ENCODE results near the gene S100A8.
A peak's percentile ranks its signal among the peaks of the same experiment; 100 is the strongest.
"Not testable (repeated sequence)": the region's sequence is repeated elsewhere in the genome, so short reads cannot be mapped to it uniquely, and the experiment has no call there.

The S100A8 gene

GRCh38 chr1:153415850-153416570 lies 25.1 kb upstream of the S100A8 start, which contains the start of gene S100A7A:
TSS of gene S100A7A (plus strand) at chr1:153416520. CDS start at chr1:153418083, 1,563 bp downstream.
- no peak for DNase-seq

- not testable (repeated sequence) for DNase-seq
These were observed 23.1 kb upstream of the S100A8 start for GRCh38 chr1:153413961-153414360.

GRCh38 chr1:153407274-153407673 lies 16.4 kb upstream of the S100A8 start:
- not testable (repeated sequence) for DNase-seq

DNA sequence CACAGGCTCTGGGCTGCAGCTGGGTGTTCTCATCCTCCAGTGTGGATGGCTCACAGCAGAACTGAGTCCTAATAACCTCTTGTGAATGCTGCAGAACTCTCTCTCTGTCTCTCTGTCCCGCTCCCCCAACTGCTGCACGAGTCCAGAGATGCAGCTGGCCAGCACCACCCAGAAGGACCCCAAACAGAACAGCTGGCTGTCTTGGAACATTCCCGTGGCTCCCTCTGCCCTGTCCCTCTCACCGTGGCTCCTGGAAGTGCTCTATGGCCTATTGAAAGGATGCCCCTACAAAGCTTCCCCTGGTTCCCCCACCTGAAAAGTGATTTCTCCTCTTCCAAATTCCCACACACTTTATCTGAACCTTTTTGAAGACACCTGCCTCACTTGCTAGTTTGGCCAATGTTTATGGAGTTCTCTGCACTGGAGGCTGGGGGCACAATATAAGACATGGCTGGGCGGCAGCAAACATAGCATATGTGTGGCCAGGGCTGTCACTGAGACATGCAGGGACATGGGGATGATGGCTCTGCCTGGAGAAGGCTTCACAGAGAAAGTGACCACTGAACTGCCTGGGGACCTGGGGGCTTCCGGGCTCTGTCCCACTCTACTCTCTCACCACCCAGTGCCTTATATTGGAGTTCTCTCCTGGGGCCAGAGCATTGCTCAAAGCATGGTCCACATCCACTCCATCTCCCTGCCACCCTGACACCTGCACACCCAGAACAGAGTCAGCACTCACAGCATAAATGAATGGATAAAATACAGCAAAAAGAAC lies 15.1 kb upstream of the S100A8 start:
- DNase-seq, result not testable (repeated sequence)

- no peak for DNase-seq
These were observed 13.9 kb upstream of the S100A8 start for GRCh38 chr1:153404768-153405167.

- no peak for DNase-seq
These were observed 13.3 kb upstream of the S100A8 start for GRCh38 chr1:153404086-153404635.

DNA sequence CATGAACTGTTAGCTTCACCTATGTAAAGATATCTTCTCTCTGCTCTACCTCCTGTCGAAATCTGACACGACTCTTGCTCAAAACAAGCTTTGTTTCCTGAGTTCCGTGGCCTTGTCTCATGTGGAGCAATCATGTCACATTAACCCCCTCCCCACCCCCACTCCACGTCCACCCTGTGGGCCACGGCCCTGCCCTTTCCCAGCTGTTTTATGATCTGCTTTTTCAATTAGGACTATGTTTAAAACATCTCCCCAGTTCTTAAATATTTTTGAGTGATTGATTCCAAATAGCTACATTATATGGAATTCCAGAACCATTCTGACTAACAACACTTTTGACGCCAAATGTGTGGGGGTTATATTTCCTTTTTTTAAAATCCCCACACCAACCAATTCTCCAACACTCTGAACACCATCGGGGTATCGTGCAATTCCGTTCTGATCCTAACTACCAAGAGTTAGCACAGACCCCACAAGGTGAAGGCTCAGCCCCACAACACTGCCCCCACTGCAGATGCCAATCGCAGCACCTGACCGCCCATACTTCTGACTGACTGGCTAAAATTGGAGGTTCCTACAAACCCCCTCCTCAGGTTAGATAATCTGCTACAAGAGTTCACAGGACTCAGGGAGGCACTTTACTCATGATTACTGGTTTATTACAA lies 12.7 kb upstream of the S100A8 start:
- no peak for DNase-seq

- no peak for DNase-seq
These were observed 11.4 kb upstream of the S100A8 start for GRCh38 chr1:153402226-153402625.

DNA sequence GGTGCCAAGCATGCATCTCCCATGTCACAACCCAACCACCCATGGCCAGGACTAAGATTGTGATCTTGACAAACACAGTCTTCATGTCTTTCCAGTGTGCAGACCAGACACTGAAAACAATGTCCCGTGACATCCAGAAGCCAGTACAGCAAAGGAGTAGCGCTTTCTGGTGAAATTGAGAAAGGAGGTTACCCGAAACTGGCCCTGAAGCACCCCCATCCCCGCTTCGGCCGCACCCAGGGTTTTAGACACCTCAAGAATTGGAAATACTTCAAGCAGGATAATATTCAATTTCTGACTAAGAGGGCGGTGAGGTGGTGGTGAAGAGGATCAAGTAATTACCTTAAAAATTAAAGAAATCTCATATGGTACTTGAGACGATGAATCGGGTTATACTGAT lies 10.6 kb upstream of the S100A8 start:
- no peak for DNase-seq

DNA sequence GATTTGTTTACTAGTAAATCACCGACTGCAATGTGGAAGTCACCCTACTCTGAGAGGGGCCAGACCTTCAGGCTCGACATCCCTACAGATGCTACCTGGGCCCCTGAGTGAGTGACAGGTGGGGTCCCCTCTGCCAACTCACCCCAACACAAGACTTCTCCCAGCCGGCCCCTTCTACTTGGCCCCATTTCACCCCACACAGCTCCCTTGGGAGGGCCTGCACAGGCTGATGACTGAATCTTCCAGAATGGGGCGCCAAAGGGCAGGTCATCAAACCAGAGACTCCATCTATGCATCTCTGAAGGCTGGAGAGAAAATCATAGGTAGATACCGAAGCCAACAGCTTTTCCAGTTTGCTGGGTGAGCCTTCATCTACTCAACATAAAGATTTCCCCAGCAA lies 9.4 kb upstream of the S100A8 start:
- no peak for DNase-seq

GRCh38 chr1:153399401-153400055 lies 8.7 kb upstream of the S100A8 start:
- DNase-seq, result no peak

- DNase-seq, result no peak
These were observed 7.2 kb upstream of the S100A8 start for GRCh38 chr1:153397924-153398651.

GRCh38 chr1:153397051-153397923 lies 6.4 kb upstream of the S100A8 start:
- peak; percentile 78 for DNase-seq

- DNase-seq, result no peak
These were observed 5.6 kb upstream of the S100A8 start for GRCh38 chr1:153396461-153396860.

DNA sequence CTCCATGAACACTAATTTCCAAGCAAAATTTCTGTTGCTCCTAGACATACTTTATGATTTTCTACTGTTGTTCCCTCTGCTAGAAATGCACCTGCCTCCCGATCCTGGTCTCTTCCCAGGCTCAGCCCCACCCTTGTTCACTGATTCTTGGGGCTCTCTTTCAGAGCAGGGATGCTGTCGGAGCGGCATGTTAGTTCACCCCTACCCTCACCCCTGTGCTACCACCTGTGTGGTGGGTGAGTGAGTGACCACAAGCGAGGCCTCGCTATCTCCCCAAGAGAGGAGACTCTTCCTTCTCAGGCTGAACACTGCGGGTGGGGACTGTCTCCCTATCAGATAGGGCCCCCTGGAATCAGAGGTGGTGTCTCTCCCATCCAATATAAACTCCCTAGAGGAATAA lies 4.9 kb upstream of the S100A8 start:
- no peak for DNase-seq

- no peak for DNase-seq
These were observed 4.3 kb upstream of the S100A8 start for GRCh38 chr1:153395136-153395685.

GRCh38 chr1:153394391-153394790 lies 3.5 kb upstream of the S100A8 start:
- no peak for DNase-seq

DNA sequence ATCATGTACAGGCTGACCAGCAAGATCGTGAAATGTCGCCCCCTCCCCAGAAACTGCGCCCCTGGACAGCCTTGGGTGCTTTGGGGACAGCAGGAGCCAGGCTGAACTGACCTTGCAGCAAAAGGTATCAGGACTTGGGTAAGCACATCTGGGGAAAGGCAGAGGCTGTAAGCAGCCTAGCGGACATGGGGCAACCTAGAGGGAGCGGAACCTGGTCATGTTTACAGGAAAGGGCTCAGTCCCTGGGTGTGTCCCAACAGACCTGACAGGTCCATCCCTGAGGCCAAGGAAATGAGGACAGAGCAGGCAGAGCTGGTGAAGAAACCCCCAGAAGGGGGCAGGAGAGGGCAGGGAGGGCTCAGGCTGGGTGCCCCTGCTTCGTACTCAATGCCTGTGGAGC lies 3.1 kb upstream of the S100A8 start:
- no peak for DNase-seq

GRCh38 chr1:153392822-153393221 lies 1.9 kb upstream of the S100A8 start:
- DNase-seq, result no peak

DNA sequence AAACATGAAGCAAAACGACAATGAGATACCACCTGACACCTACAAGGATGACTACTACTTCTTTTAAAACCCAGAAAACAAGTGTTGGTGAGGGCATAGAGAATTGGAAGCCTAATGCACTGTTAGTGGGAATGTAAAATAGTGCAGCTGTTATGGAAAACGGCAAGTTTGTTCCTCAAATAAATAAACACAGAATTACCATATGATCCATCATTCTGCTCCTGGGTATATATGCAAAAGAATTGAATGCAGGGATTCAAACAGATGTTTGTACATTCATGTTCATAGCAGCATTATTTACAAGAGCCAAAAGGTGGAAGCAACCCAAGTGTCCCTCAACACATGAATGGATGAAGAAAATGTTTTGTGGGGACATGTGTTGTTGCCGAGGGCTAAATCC lies 1.4 kb upstream of the S100A8 start:
- DNase-seq, result no peak
